SU-DHL-6 (cell line): ENCODE data around the gene ANKRD27.

Experiments
- EZH2phosphoT487 ChIP-seq: fragments of 200-600 bp; sonication (generic), shearing (Covaris generic); conservative IDR thresholded peaks from 2 replicates; pipeline ENCODE4 v1.6.1; 2018; ENCODE audit warnings: mild to moderate bottlenecking, antibody characterized with exemption, low read length, moderate library complexity, mixed read lengths
- TF ChIP-seq, protein P1 (sequence below): fragments of 200-600 bp; sonication (generic); IDR thresholded peaks from one replicate; pipeline ENCODE4 v1.5.1; 2017; ENCODE audit warnings: antibody characterized with exemption, mild to moderate bottlenecking, low read length, moderate library complexity; ENCODE audit not compliant: insufficient read depth, poor library complexity, severe bottlenecking

GRCh38 chr19:32711747-32712146 is 36.8 kb upstream of the ANKRD27 start:
- TF ChIP-seq, protein P1, sequence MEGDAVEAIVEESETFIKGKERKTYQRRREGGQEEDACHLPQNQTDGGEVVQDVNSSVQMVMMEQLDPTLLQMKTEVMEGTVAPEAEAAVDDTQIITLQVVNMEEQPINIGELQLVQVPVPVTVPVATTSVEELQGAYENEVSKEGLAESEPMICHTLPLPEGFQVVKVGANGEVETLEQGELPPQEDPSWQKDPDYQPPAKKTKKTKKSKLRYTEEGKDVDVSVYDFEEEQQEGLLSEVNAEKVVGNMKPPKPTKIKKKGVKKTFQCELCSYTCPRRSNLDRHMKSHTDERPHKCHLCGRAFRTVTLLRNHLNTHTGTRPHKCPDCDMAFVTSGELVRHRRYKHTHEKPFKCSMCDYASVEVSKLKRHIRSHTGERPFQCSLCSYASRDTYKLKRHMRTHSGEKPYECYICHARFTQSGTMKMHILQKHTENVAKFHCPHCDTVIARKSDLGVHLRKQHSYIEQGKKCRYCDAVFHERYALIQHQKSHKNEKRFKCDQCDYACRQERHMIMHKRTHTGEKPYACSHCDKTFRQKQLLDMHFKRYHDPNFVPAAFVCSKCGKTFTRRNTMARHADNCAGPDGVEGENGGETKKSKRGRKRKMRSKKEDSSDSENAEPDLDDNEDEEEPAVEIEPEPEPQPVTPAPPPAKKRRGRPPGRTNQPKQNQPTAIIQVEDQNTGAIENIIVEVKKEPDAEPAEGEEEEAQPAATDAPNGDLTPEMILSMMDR, result no peak
- no peak for TF ChIP-seq EZH2phosphoT487
